Neural progenitor cell (in vitro differentiated cells): ENCODE data around the gene SPAG16.

ENCODE experiments used
- EZH2 ChIP-seq: fragments of 200-600 bp; sonication (generic); IDR thresholded peaks from 2 replicates; pipeline ENCODE4 v1.6.1; 2017; ENCODE audit warnings: antibody characterized with exemption, mild to moderate bottlenecking, moderate library complexity
- TF ChIP-seq, protein P1 (sequence below): fragments of 200-600 bp; sonication (generic); IDR thresholded peaks from 2 replicates; pipeline ENCODE4 v1.5.1; 2017; ENCODE audit warnings: antibody characterized with exemption, mild to moderate bottlenecking

DNA sequence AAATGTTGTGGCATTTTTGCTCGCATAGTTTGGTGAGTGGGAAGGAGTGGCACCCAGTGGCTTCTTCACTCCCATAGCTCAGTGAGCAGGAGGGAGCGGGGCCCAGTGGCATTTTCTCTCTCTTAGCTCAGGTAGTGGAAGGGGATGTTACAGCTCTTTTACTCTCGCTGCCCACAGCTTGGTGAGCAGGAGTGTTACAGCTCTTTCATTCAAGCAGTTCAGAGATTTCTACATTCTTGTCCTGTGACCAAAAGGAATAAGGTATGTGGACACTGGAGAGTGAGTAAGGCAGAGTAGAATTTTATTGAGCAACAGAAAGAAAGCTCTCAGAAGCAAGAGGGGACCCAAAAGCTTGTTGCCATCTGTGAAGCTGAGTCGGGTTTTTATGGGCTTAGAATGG is 192.4 kb downstream of the SPAG16 start:
- TF ChIP-seq, protein P1, sequence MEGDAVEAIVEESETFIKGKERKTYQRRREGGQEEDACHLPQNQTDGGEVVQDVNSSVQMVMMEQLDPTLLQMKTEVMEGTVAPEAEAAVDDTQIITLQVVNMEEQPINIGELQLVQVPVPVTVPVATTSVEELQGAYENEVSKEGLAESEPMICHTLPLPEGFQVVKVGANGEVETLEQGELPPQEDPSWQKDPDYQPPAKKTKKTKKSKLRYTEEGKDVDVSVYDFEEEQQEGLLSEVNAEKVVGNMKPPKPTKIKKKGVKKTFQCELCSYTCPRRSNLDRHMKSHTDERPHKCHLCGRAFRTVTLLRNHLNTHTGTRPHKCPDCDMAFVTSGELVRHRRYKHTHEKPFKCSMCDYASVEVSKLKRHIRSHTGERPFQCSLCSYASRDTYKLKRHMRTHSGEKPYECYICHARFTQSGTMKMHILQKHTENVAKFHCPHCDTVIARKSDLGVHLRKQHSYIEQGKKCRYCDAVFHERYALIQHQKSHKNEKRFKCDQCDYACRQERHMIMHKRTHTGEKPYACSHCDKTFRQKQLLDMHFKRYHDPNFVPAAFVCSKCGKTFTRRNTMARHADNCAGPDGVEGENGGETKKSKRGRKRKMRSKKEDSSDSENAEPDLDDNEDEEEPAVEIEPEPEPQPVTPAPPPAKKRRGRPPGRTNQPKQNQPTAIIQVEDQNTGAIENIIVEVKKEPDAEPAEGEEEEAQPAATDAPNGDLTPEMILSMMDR, result no peak
- no peak for TF ChIP-seq EZH2
